Tibial artery (tissue), 4 donors: ENCODE results near the gene CCDC88A.

ENCODE experiments used
- DNase-seq, 2 donors: peaks; one replicate each; pipeline ENCODE4 v3.0.0-alpha.2; 2019
- H3K27ac ChIP-seq, 2 donors: fragments of 200-600 bp; sonication (generic) in 1 of 2; 1 replicate in 1 of 2; 2 replicates in 1 of 2; pipeline ENCODE4 v1.5.1; 2018 to 2019; ENCODE audit warnings: mild to moderate bottlenecking in 1 of 2
- H3K27me3 ChIP-seq, 2 donors: fragments of 200-600 bp; sonication (generic) in 1 of 2; one replicate each; pipeline versions ENCODE4 v1.5.1 to v1.6.0; 2016 to 2019
- H3K36me3 ChIP-seq, 3 donors: fragments of 200-600 bp; sonication (generic) in 2 of 3; one replicate each; pipeline ENCODE4 v1.5.1; 2016 to 2019; ENCODE audit warnings: mild to moderate bottlenecking in 2 of 3
- H3K4me1 ChIP-seq, 4 donors: fragments of 200-600 bp; sonication (generic) in 2 of 4; 1 replicate in 3 of 4; 2 replicates in 1 of 4; pipeline ENCODE4 v1.5.1; 2016 to 2019
- H3K4me3 ChIP-seq, 2 donors: fragments of 200-600 bp; sonication (generic) in 1 of 2; 1 replicate in 1 of 2; 2 replicates in 1 of 2; pipeline ENCODE4 v1.5.1; 2018 to 2019; ENCODE audit warnings: mild to moderate bottlenecking in 2 of 2
- H3K9me3 ChIP-seq, 3 donors: fragments of 200-600 bp; sonication (generic) in 1 of 3; one replicate each; pipeline ENCODE4 v1.5.1; 2016 to 2019
- CTCF ChIP-seq, 2 experiments: fragments of 200-600 bp in 1 of 2; fragments of 450-650 bp in 1 of 2; IDR thresholded peaks; one replicate each; pipeline ENCODE4 v1.5.1; 2017 to 2019; ENCODE audit warnings: antibody characterized with exemption in 2 of 2, mild to moderate bottlenecking in 1 of 2, moderate library complexity in 1 of 2
- intact Hi-C: fragments of 100-400 bp; cut with DNase I; formaldehyde crosslinking; loops from one replicate; pipeline ENCODE4 v1.15.0; 2023; ENCODE audit warnings: low total_unique reads

CCDC88A gene

GRCh38 chr2:55364189-55365055 lies 55.2 kb downstream of the CCDC88A start:
- Histone ChIP-seq H3K9me3 (no peaks in the 10 kb centered on the region), H3K36me3 (no peaks in the 10 kb centered on the region), H3K4me3 (no peak overlapping the region), H3K27me3 (no peaks in the 10 kb centered on the region), H3K27ac (peak overlapping the region; percentile 32 to 43), H3K4me1 (peaks cover 0 to 38% (median 7%) of the 10 kb centered on the region in 4 donors)
- intact Hi-C loops, result no loop called here
- peak; percentile 69 to 74 for DNase-seq
- no peak for TF ChIP-seq CTCF (IDR thresholded peaks at IDR 0.05)

GRCh38 chr2:55363636-55364035 lies 56.0 kb downstream of the CCDC88A start:
- Histone ChIP-seq H3K27ac (peak overlapping the region; percentile 26 to 32), H3K4me3 (no peak overlapping the region), H3K36me3 (no peaks in the 10 kb centered on the region), H3K4me1 (peaks cover 0 to 38% (median 7%) of the 10 kb centered on the region in 4 donors), H3K27me3 (no peaks in the 10 kb centered on the region), H3K9me3 (no peaks in the 10 kb centered on the region)
- intact Hi-C loops, result no loop called here
- no peak for TF ChIP-seq CTCF (IDR thresholded peaks at IDR 0.05)
- DNase-seq, result no peak

- Histone ChIP-seq H3K27me3 (no peaks in the 10 kb centered on the region), H3K27ac (peak overlapping the region in 1 of 2 donors; percentile 21), H3K36me3 (no peaks in the 10 kb centered on the region), H3K4me3 (no peak overlapping the region), H3K4me1 (peaks cover 0 to 31% (median 7%) of the 10 kb centered on the region in 4 donors), H3K9me3 (no peaks in the 10 kb centered on the region)
- intact Hi-C loops, result loop anchor here (2.0 kb wide), 1 partner anchor 57 kb away; the partner anchor contains the start of gene CCDC88A
- DNase-seq, result no peak
- TF ChIP-seq CTCF (IDR thresholded peaks at IDR 0.05), result no peak
These were observed 58.0 kb downstream of the CCDC88A start for GRCh38 chr2:55361465-55362189.

GRCh38 chr2:55358451-55358850 lies 61.2 kb downstream of the CCDC88A start:
- no peak for DNase-seq
- Histone ChIP-seq H3K27ac (no peak overlapping the region), H3K4me3 (no peak overlapping the region), H3K9me3 (no peaks in the 10 kb centered on the region), H3K36me3 (peaks cover 8 to 12% (median 9%) of the 10 kb centered on the region in 3 donors), H3K4me1 (peaks cover 0 to 15% (median under 1%) of the 10 kb centered on the region in 4 donors), H3K27me3 (no peaks in the 10 kb centered on the region)
- TF ChIP-seq CTCF (IDR thresholded peaks at IDR 0.05), result no peak
- intact Hi-C loops, result no loop called here

- peaks cover 8 to 12% (median 9%) of the 10 kb centered on the region in 3 donors for H3K36me3 ChIP-seq
- H3K4me1 ChIP-seq, result peaks cover 0 to 12% (median 0%) of the 10 kb centered on the region in 4 donors
- H3K4me3 ChIP-seq, result no peak overlapping the region
- no peak for DNase-seq
- H3K27ac ChIP-seq, result no peak overlapping the region
- no peaks in the 10 kb centered on the region for H3K27me3 ChIP-seq
- no peaks in the 10 kb centered on the region for H3K9me3 ChIP-seq
- intact Hi-C loops, result no loop called here
- no peak for TF ChIP-seq CTCF (IDR thresholded peaks at IDR 0.05)
These were observed 61.7 kb downstream of the CCDC88A start for GRCh38 chr2:55357927-55358326.
